ENCODE results near the gene EIF1AX.

DNA sequence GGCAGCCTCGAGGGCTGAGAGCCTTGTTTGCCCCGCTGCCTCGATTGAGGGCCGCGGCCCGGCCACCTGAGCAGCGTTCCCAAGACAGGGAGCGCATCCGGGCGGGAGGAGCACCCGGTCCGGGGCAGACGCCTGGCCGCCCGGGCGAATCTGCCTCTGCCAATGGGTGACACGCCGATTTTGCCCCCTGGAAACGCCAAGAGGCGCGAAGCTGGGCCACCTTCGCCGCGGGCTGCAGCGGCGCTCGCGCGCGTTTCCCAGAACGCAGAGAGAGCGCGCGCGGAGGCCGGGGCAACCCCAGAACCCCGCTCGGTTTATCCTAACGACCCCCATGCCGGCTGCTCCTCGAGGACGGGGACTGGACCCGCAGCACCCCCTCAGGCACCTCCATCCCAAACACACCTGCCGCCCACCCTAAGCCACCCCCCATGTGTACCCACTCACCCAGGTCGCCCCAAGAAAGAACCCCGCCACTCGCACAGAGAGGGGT is 25.5 kb downstream of the EIF1AX start:
- no peak for TF ChIP-seq POLR2A (IDR thresholded peaks at IDR 0.05; ENCODE audit: low read depth, low read length)
- TF ChIP-seq POLR2AphosphoS5 (IDR thresholded peaks at IDR 0.05; ENCODE audit: low read depth, low read length): no peak
- no peak for TF ChIP-seq TAF1 (IDR thresholded peaks at IDR 0.05; ENCODE audit: low read depth, low read length)
- TF ChIP-seq POU2F2 (IDR thresholded peaks at IDR 0.05; ENCODE audit: low read depth, low read length): no peak

All from GM12891 (cell line).